Rectal smooth muscle tissue (tissue), 1 donor: ENCODE results near the gene CCDC92.

Source experiments
- H3K27ac ChIP-seq: one replicate; pipeline ENCODE4 v1.7.0; 2013; ENCODE audit warnings: low read depth, low read length, inconsistent platforms
- H3K27me3 ChIP-seq: one replicate; pipeline ENCODE4 v1.7.0; 2013; ENCODE audit warnings: low read length; ENCODE audit not compliant: control insufficient read depth, insufficient read depth
- H3K36me3 ChIP-seq: one replicate; pipeline ENCODE4 v1.7.0; 2013; ENCODE audit warnings: low read length; ENCODE audit not compliant: control insufficient read depth, insufficient read depth
- H3K4me1 ChIP-seq: one replicate; pipeline ENCODE4 v1.7.0; 2013; ENCODE audit warnings: low read length; ENCODE audit not compliant: control insufficient read depth, insufficient read depth
- H3K4me3 ChIP-seq: one replicate; pipeline ENCODE4 v1.7.0; 2013; ENCODE audit warnings: low read length
- H3K9ac ChIP-seq: one replicate; pipeline ENCODE4 v1.7.0; 2013; ENCODE audit warnings: low read length

The CCDC92 gene

GRCh38 chr12:123886931-123887582, 85.6 kb downstream of the CCDC92 start:
- Histone ChIP-seq H3K27ac (no peak overlapping the region), H3K36me3 (no peaks in the 10 kb centered on the region), H3K4me1 (no peaks in the 10 kb centered on the region), H3K4me3 (no peak overlapping the region), H3K9ac (no peak overlapping the region), H3K27me3 (peaks cover 3% of the 10 kb centered on the region)

GRCh38 chr12:123886258-123886657, 86.4 kb downstream of the CCDC92 start:
- no peak overlapping the region for H3K4me3 ChIP-seq
- no peaks in the 10 kb centered on the region for H3K4me1 ChIP-seq
- H3K27ac ChIP-seq = no peak overlapping the region
- peaks cover 3% of the 10 kb centered on the region for H3K27me3 ChIP-seq
- no peak overlapping the region for H3K9ac ChIP-seq
- no peaks in the 10 kb centered on the region for H3K36me3 ChIP-seq
